Heart left ventricle (tissue), 16 donors: ENCODE measurements around the gene PLEKHA6. TPM values are rescaled to one million over a fixed set of nuclear protein-coding genes. Genes with fewer than 3 reads are reported as not detected.

Source experiments
- ATAC-seq, 4 donors: fragments of 200-7000 bp; cut with Tn5 transposase; one replicate each; pipeline ENCODE4 v1.9.1; 2020 to 2022; ENCODE audit warnings: moderate library complexity in 4 of 4, mild to moderate bottlenecking in 3 of 4, moderate number of reproducible peaks in 1 of 4
- DNase-seq, 5 donors: peaks; one replicate each; pipeline ENCODE4 v3.0.0-alpha.2; 2020
- H3K27ac ChIP-seq, 12 donors: fragments of 200-600 bp; sonication (generic) in 4 of 12; one replicate each; pipeline versions ENCODE4 v1.5.0 to v1.8.0; 2016 to 2022; ENCODE audit warnings: mild to moderate bottlenecking in 2 of 12
- H3K27me3 ChIP-seq, 9 donors: fragments of 200-600 bp; sonication (generic) in 2 of 9; one replicate each; pipeline versions ENCODE4 v1.5.1 to v1.8.0; 2016 to 2022; ENCODE audit warnings: mild to moderate bottlenecking in 3 of 9
- H3K36me3 ChIP-seq, 9 donors: fragments of 200-600 bp; sonication (generic) in 2 of 9; one replicate each; pipeline versions ENCODE4 v1.5.0 to v1.8.0; 2018 to 2022; ENCODE audit warnings: mild to moderate bottlenecking in 2 of 9
- H3K4me1 ChIP-seq, 12 donors: fragments of 200-600 bp; sonication (generic) in 4 of 12; one replicate each; pipeline versions ENCODE4 v1.5.0 to v1.8.0; 2016 to 2022; ENCODE audit warnings: mild to moderate bottlenecking in 3 of 12
- H3K4me3 ChIP-seq, 12 donors: fragments of 200-600 bp; sonication (generic) in 4 of 12; one replicate each; pipeline versions ENCODE4 v1.5.0 to v1.8.0; 2017 to 2022; ENCODE audit warnings: mild to moderate bottlenecking in 9 of 12, moderate library complexity in 4 of 12
- H3K9me3 ChIP-seq, 12 donors: fragments of 200-600 bp; sonication (generic) in 4 of 12; one replicate each; pipeline versions ENCODE4 v1.5.0 to v1.8.0; 2016 to 2022; ENCODE audit warnings: mild to moderate bottlenecking in 1 of 12
- CTCF ChIP-seq, 12 donors: fragments of 200-600 bp; sonication (generic) in 4 of 12; IDR thresholded peaks; one replicate each; pipeline versions ENCODE4 v1.5.0 to v1.8.0; 2018 to 2022; ENCODE audit warnings: antibody characterized with exemption in 12 of 12, mild to moderate bottlenecking in 5 of 12
- POLR2A ChIP-seq, 2 donors: fragments of 450-650 bp; IDR thresholded peaks; one replicate each; pipeline ENCODE4 v1.6.1; 2017; ENCODE audit warnings: antibody characterized with exemption in 2 of 2, mild to moderate bottlenecking in 2 of 2, moderate library complexity in 2 of 2
- WGBS, 4 donors: extraction: QIAGEN DNeasy Blood & Tissue Kit in 2 of 4; methylation state at CpG; one replicate each; pipeline versions ENCODE4 v1.1.5 to v1.1.7; 2013 to 2018; 5-methylcytosine and 5-hydroxymethylcytosine counted together
- intact Hi-C, 10 donors: fragments of 100-400 bp; cut with DNase I; formaldehyde crosslinking; loops; one replicate each; pipeline versions ENCODE4 v1.11.1 to v1.14.2; 2022
- polyA plus RNA-seq, 2 donors: library from polyadenylated mRNA; stranded (reverse); fragments of 200-250 nt; gene quantifications; one replicate each; pipeline ENCODE4 v1.2.3, GENCODE V29; 2013
- total RNA-seq, 9 donors: library from RNA; depleted of rRNA in 2 of 9; stranded (reverse); fragments of >200 nt in 2 of 9; fragmentation: NEBNext Ultra II Directional in 3 of 9; extraction: Animal tissue kit (Norgen Biotek cat#: 25700) in 3 of 9; gene quantifications; one replicate each; pipeline versions ENCODE4 v1.1.0 to v1.2.4, GENCODE V29; 2016 to 2023
- donor health status: ischemic (EF 13 %, LVEDD 7.1; RV severe dilation, severe dysfunction).
- donor health status: healthy with polysubstance abuse.
- donor health status: DM: no; HTN: yes; CAD: no.
- donor health status: DM: no; HTN: no; CAD: no.
- donor health status: ischemic (EF 25% LVEDD 6.9; RV normal size, moderate dysfunction).
- donor health status: ischemic (EF 25% LVEDD 5.7; RV mildly dilated, moderate dysfunction).
- donor health status: healthy.
- donor health status: DM: yes; HTN: yes; CAD: no.
- donor health status: ischemic (EF 35%, LVEDD 5.7; RV mildly dilated, moderate dysfunction).
- donor health status: nonischemic (EF 11% LVEDD 7.7; RV severe dilation, severe dysfunction).
- donor health status: DM: yes; HTN: yes; CAD: no.
- donor health status: PGD.
- donor health status: ischemic (EF 29% LVEDD 5.4; RV normal size, mild dysfunction).
- donor health status: nonischemic (EF 23%, LVEDD 6.1; RV moderate dilation, normal function).

The PLEKHA6 gene
- total and polyA plus RNA-seq, 11 donors, result 5.2 to 33.2 (median 18.9) TPM

DNA sequence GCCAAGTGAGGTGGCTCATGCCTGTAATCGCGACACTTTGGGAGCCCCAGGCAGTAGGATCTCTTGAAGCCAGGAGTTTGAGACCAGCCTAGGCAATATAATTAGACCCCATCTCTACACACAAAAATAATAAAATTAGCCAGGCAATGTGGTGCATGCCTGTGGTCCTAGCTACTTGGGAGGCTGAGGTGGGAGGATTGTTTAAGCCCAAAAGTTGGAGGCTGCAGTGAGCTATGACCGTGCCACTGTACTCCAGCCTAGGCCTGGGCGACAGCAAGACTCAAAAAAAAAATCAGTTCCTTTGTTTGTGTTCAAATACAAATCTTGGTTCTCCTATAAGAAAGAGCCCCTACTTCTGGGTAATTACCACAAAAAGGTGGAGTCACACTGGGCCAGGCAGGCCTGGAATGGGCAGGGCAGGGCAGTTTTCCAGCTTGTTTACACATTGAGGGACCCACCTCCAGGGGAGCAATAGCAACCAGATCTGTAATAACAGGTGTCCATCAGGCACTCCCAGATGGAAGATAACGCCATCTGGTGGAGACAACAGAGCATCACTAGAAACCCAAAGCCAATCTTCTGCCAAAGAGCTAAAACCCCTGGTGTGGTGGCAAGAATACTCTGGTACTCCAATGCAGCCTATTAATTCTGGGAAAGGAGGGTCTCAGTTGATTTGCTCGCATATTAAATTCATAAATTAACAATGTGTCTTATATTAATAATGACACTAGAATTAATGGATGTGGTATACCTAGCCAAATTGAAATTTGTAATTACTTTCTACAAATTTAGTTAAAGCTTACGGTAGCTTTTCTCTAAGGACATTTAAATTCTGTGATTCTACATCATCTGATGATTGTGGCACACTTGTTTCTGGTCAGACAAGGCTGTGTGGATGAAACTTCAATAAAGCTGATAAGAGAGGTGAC, 38.7 kb upstream of the PLEKHA6 start:
- no peak overlapping the region for H3K4me3 ChIP-seq
- peak overlapping the region in 2 of 12 donors; percentile 30 to 40 for H3K27ac ChIP-seq
- peaks cover 0 to 67% (median 48%) of the 10 kb centered on the region in 9 donors for H3K36me3 ChIP-seq
- whole genome bisulfite sequencing, 4 donors, result 71 to 78% (median 74%) methylated on average over 7 of the region's 7 CpGs
- TF ChIP-seq CTCF (IDR thresholded peaks at IDR 0.05) (peak; percentile 69 to 86 (median 79)), POLR2A (IDR thresholded peaks at IDR 0.05) (no peak)
- peak; percentile 52 to 80 (median 78) for ATAC-seq
- H3K9me3 ChIP-seq, result no peaks in the 10 kb centered on the region
- DNase-seq, result peak in 3 of 5 donors; percentile 35 to 46 (median 39)
- H3K27me3 ChIP-seq, result no peaks in the 10 kb centered on the region
- intact Hi-C loops, result loop anchor here in 4 of 10 donors (1.0 to 10.0 kb wide), 4 partner anchors 36 to 236 kb away; partner anchors contain the start of gene REN (in 1 of the 4)
- no peaks in the 10 kb centered on the region for H3K4me1 ChIP-seq

- WGBS, 4 donors, result 74 to 86% (median 80%) methylated on average over 4 of the region's 4 CpGs
- no peak for TF ChIP-seq CTCF (IDR thresholded peaks at IDR 0.05)
- no peak for TF ChIP-seq POLR2A (IDR thresholded peaks at IDR 0.05)
- ATAC-seq (no peak), DNase-seq (no peak)
- Histone ChIP-seq H3K36me3 (peaks cover 0 to 44% (median 25%) of the 10 kb centered on the region in 9 donors), H3K9me3 (no peaks in the 10 kb centered on the region), H3K4me1 (no peaks in the 10 kb centered on the region), H3K27ac (no peak overlapping the region), H3K4me3 (no peak overlapping the region), H3K27me3 (no peaks in the 10 kb centered on the region)
- intact Hi-C loops, result loop anchor here in 1 of 10 donors (10.0 kb wide), 1 partner anchor 231 kb away; the partner anchor contains the start of gene REN
Observed at GRCh38 chr1:204396015-204396583, 36.4 kb upstream of the PLEKHA6 start.

- Histone ChIP-seq H3K4me1 (no peaks in the 10 kb centered on the region), H3K27ac (no peak overlapping the region), H3K4me3 (no peak overlapping the region), H3K9me3 (no peaks in the 10 kb centered on the region), H3K27me3 (no peaks in the 10 kb centered on the region), H3K36me3 (peaks cover 0 to under 1% (median 0%) of the 10 kb centered on the region in 9 donors)
- no peak for DNase-seq
- no peak for ATAC-seq
- TF ChIP-seq POLR2A (IDR thresholded peaks at IDR 0.05), result no peak
- TF ChIP-seq CTCF (IDR thresholded peaks at IDR 0.05), result no peak
- intact Hi-C loops, result loop anchor here in 1 of 10 donors (10.0 kb wide), 1 partner anchor 227 kb away; the partner anchor contains the start of gene REN
Observed at GRCh38 chr1:204391629-204392028, 31.9 kb upstream of the PLEKHA6 start.
